Neural progenitor cell (in vitro differentiated cells): Measurements from ENCODE around the gene CPO. TPM values are rescaled to one million over a fixed set of nuclear protein-coding genes. Genes with fewer than 3 reads are reported as not detected.
A peak's percentile ranks its signal among the peaks of the same experiment; 100 is the strongest.

Source experiments
- DNase-seq: peaks from one replicate; pipeline ENCODE4 v3.0.0-alpha.2; 2016; ENCODE audit warnings: low spot score
- H2AFZ ChIP-seq: fragments of 200-600 bp; sonication (generic); replicated peaks from 2 replicates; pipeline ENCODE4 v1.6.1; 2016; ENCODE audit warnings: antibody characterized with exemption
- H3F3A ChIP-seq: fragments of 200-600 bp; sonication (generic); 2 replicates; pipeline ENCODE4 v1.6.1; 2016; ENCODE audit warnings: antibody characterized with exemption, low read depth
- H3K27ac ChIP-seq: fragments of 200-600 bp; sonication (generic); 2 replicates; pipeline ENCODE4 v1.5.1; 2016; ENCODE audit warnings: mild to moderate bottlenecking
- H3K27me3 ChIP-seq: fragments of 200-600 bp; sonication (generic); 2 replicates; pipeline ENCODE4 v1.6.1; 2016; ENCODE audit warnings: mild to moderate bottlenecking, moderate library complexity
- H3K36me3 ChIP-seq: fragments of 200-600 bp; sonication (generic); 2 replicates; pipeline ENCODE4 v1.5.1; 2016
- H3K4me1 ChIP-seq: fragments of 200-600 bp; sonication (generic); 2 replicates; pipeline ENCODE4 v1.6.1; 2016; ENCODE audit warnings: mixed run types
- H3K4me2 ChIP-seq: fragments of 200-600 bp; sonication (generic); 2 replicates; pipeline ENCODE4 v1.6.1; 2016
- H3K4me3 ChIP-seq: fragments of 200-600 bp; sonication (generic); 2 replicates; pipeline ENCODE4 v1.5.1; 2016
- H3K79me2 ChIP-seq: fragments of 200-600 bp; sonication (generic); 2 replicates; pipeline ENCODE4 v1.6.1; 2016; ENCODE audit warnings: low read depth
- H3K9ac ChIP-seq: fragments of 200-600 bp; sonication (generic); 2 replicates; pipeline ENCODE4 v1.6.1; 2016
- H3K9me3 ChIP-seq: fragments of 200-600 bp; sonication (generic); 2 replicates; pipeline ENCODE4 v1.5.1; 2016; ENCODE audit warnings: low read depth
- H4K20me1 ChIP-seq: fragments of 200-600 bp; sonication (generic); 2 replicates; pipeline ENCODE4 v1.6.1; 2016; ENCODE audit warnings: low read depth
- H3K27ac Mint-ChIP-seq: 3 replicates; pipeline ENCODE4 v1.8.0; 2021; ENCODE audit warnings: mixed read lengths
- H3K27me3 Mint-ChIP-seq: 2 replicates; pipeline ENCODE4 v1.8.0; 2022; ENCODE audit warnings: low read depth, mild to moderate bottlenecking, inconsistent platforms, moderate library complexity, mixed read lengths; ENCODE audit not compliant: insufficient read depth
- H3K36me3 Mint-ChIP-seq: 3 replicates; pipeline ENCODE4 v1.8.0; 2021; ENCODE audit warnings: mixed read lengths
- H3K4me1 Mint-ChIP-seq: 3 replicates; pipeline ENCODE4 v1.8.0; 2021; ENCODE audit warnings: mixed read lengths
- H3K4me3 Mint-ChIP-seq: 3 replicates; pipeline ENCODE4 v1.8.0; 2021; ENCODE audit warnings: mild to moderate bottlenecking, moderate library complexity, mixed read lengths
- H3K9me3 Mint-ChIP-seq: 3 replicates; pipeline ENCODE4 v1.8.0; 2020; ENCODE audit warnings: mixed read lengths
- CTCF ChIP-seq: fragments of 200-600 bp; sonication (generic); IDR thresholded peaks from 2 replicates; pipeline ENCODE4 v1.5.1; 2017; ENCODE audit warnings: antibody characterized with exemption, mild to moderate bottlenecking
- EZH2 ChIP-seq: fragments of 200-600 bp; sonication (generic); IDR thresholded peaks from 2 replicates; pipeline ENCODE4 v1.6.1; 2017; ENCODE audit warnings: antibody characterized with exemption, mild to moderate bottlenecking, moderate library complexity
- EZH2phosphoT487 ChIP-seq: fragments of 200-600 bp; sonication (generic); IDR thresholded peaks from 2 replicates; pipeline ENCODE4 v1.6.1; 2017; ENCODE audit warnings: antibody characterized with exemption
- total RNA-seq: library from RNA; depleted of rRNA; stranded (reverse); fragments of >200 nt; gene quantifications from 2 replicates; pipeline ENCODE4 v1.2.3, GENCODE V29; 2015; ENCODE audit warnings: low replicate concordance

CPO gene
- total RNA-seq, 1 donor from 2014 or later = not detected

- DNase-seq = peak; percentile 2
- Histone ChIP-seq H3K4me3 (no peak overlapping the region), H3K9ac (no peak overlapping the region)
Measured at GRCh38 chr2:206918263-206918662, 21.1 kb upstream of the CPO start.

GRCh38 chr2:206920310-206920709 lies 19.0 kb upstream of the CPO start:
- peaks cover 5% of the 10 kb centered on the region for H3K27me3 Mint-ChIP-seq
- H3K4me3 Mint-ChIP-seq = no peak overlapping the region
- no peaks in the 10 kb centered on the region for H3K36me3 Mint-ChIP-seq
- Histone ChIP-seq H3K4me1 (no peaks in the 10 kb centered on the region), H3K9ac (no peak overlapping the region), H3K4me3 (no peak overlapping the region), H3K27ac (no peak overlapping the region), H3K9me3 (no peaks in the 10 kb centered on the region), H3K4me2 (no peak overlapping the region), H3K27me3 (no peaks in the 10 kb centered on the region), H3K36me3 (no peaks in the 10 kb centered on the region), H3F3A (no peaks in the 10 kb centered on the region), H3K79me2 (no peaks in the 10 kb centered on the region), H2AFZ (no peak overlapping the region), H4K20me1 (no peaks in the 10 kb centered on the region)
- peaks cover 5% of the 10 kb centered on the region for H3K4me1 Mint-ChIP-seq
- no peak for TF ChIP-seq CTCF
- no peak for TF ChIP-seq EZH2
- TF ChIP-seq EZH2phosphoT487 = no peak
- H3K9me3 Mint-ChIP-seq = no peaks in the 10 kb centered on the region
- H3K27ac Mint-ChIP-seq = no peak overlapping the region
- no peak for DNase-seq

More at GRCh38 chr2:206918263-206918662, 21.1 kb upstream of the CPO start:
- TF ChIP-seq CTCF = no peak
- no peak for TF ChIP-seq EZH2phosphoT487
- TF ChIP-seq EZH2 = no peak
- no peak overlapping the region for H3K4me3 Mint-ChIP-seq
- no peaks in the 10 kb centered on the region for H3K4me1 ChIP-seq
- no peaks in the 10 kb centered on the region for H3K27me3 ChIP-seq
- no peaks in the 10 kb centered on the region for H3K36me3 Mint-ChIP-seq
- H3K4me2 ChIP-seq = no peak overlapping the region
- H3F3A ChIP-seq = no peaks in the 10 kb centered on the region
- peak overlapping the region; percentile 18 for H2AFZ ChIP-seq
- H3K27ac ChIP-seq = no peak overlapping the region
- no peaks in the 10 kb centered on the region for H3K9me3 Mint-ChIP-seq
- H3K9me3 ChIP-seq = no peaks in the 10 kb centered on the region
- no peaks in the 10 kb centered on the region for H3K36me3 ChIP-seq
- H3K27me3 Mint-ChIP-seq = peaks cover 5% of the 10 kb centered on the region
- H4K20me1 ChIP-seq = no peaks in the 10 kb centered on the region
- H3K4me1 Mint-ChIP-seq = peaks cover 5% of the 10 kb centered on the region
- no peaks in the 10 kb centered on the region for H3K79me2 ChIP-seq
- no peak overlapping the region for H3K27ac Mint-ChIP-seq

GRCh38 chr2:206920951-206921350 lies 18.4 kb upstream of the CPO start:
- H3K4me2 ChIP-seq = no peak overlapping the region
- no peaks in the 10 kb centered on the region for H4K20me1 ChIP-seq
- H3K27ac Mint-ChIP-seq = no peak overlapping the region
- H3K79me2 ChIP-seq = no peaks in the 10 kb centered on the region
- no peak overlapping the region for H3K4me3 Mint-ChIP-seq
- H3K4me3 ChIP-seq = no peak overlapping the region
- no peaks in the 10 kb centered on the region for H3K9me3 Mint-ChIP-seq
- H3K27me3 Mint-ChIP-seq = peaks cover 5% of the 10 kb centered on the region
- H3K36me3 ChIP-seq = no peaks in the 10 kb centered on the region
- H3K9ac ChIP-seq = no peak overlapping the region
- peaks cover 5% of the 10 kb centered on the region for H3K4me1 Mint-ChIP-seq
- H2AFZ ChIP-seq = no peak overlapping the region
- no peaks in the 10 kb centered on the region for H3F3A ChIP-seq
- TF ChIP-seq EZH2 (no peak), CTCF (no peak), EZH2phosphoT487 (no peak)
- no peaks in the 10 kb centered on the region for H3K4me1 ChIP-seq
- no peak overlapping the region for H3K27ac ChIP-seq
- DNase-seq = no peak
- no peaks in the 10 kb centered on the region for H3K27me3 ChIP-seq
- H3K9me3 ChIP-seq = no peaks in the 10 kb centered on the region
- H3K36me3 Mint-ChIP-seq = no peaks in the 10 kb centered on the region
